ENCODE data around the gene BDKRB2.

The BDKRB2 gene

GRCh38 chr14:96203635-96204034 lies 1.0 kb upstream of the BDKRB2 start:
- POLR2A ChIA-PET: no interaction called here
- CTCF ChIA-PET: interaction anchor here (0.6 to 2.3 kb wide), 2 partner anchors 26 to 103 kb away, joined by 3 to 5 read pairs; no protein-coding TSS in a partner anchor
- TF ChIP-seq L3MBTL2 (conservative IDR thresholded peaks at IDR 0.05) (no peak), BHLHE40 (IDR thresholded peaks at IDR 0.05; ENCODE audit: borderline replicate concordance) (no peak), ZNF384 (IDR thresholded peaks at IDR 0.05) (no peak), CTBP1 (IDR thresholded peaks at IDR 0.05; ENCODE audit: borderline replicate concordance) (no peak), FOXK2 (IDR thresholded peaks at IDR 0.05) (no peak), HDGF (IDR thresholded peaks at IDR 0.05; ENCODE audit: borderline replicate concordance) (no peak), TARDBP (IDR thresholded peaks at IDR 0.05) (no peak), FOXA1 (IDR thresholded peaks at IDR 0.05) (no peak), SP1 (IDR thresholded peaks at IDR 0.05) (no peak)
- DNase-seq (ENCODE audit: extremely low spot score): no peak

GRCh38 chr14:96205059-96205977 lies 679 bp downstream of the BDKRB2 start:
- no peak for TF ChIP-seq ELF4 (IDR thresholded peaks at IDR 0.05)
- no peak for TF ChIP-seq FOXA1 (IDR thresholded peaks at IDR 0.05)
- TF ChIP-seq NFRKB (IDR thresholded peaks at IDR 0.05): no peak
- no peak for TF ChIP-seq BHLHE40 (IDR thresholded peaks at IDR 0.05; ENCODE audit: borderline replicate concordance)
- TF ChIP-seq ZNF384 (IDR thresholded peaks at IDR 0.05): no peak
- no peak for TF ChIP-seq ARNT (IDR thresholded peaks at IDR 0.05)
- no peak for TF ChIP-seq SUZ12 (IDR thresholded peaks at IDR 0.05)
- TF ChIP-seq LEF1 (IDR thresholded peaks at IDR 0.05; ENCODE audit: borderline replicate concordance): no peak
- TF ChIP-seq HDGF (IDR thresholded peaks at IDR 0.05; ENCODE audit: borderline replicate concordance): no peak
- no peak for TF ChIP-seq CTBP1 (IDR thresholded peaks at IDR 0.05; ENCODE audit: borderline replicate concordance)
- no peak for TF ChIP-seq TARDBP (IDR thresholded peaks at IDR 0.05)
- no peak for TF ChIP-seq SP1 (IDR thresholded peaks at IDR 0.05)
- no peak for TF ChIP-seq L3MBTL2 (conservative IDR thresholded peaks at IDR 0.05)
- no peak for TF ChIP-seq FOXM1 (IDR thresholded peaks at IDR 0.05; ENCODE audit: borderline replicate concordance)
- ChIA-PET POLR2A (interaction anchor here (0.9 to 1.5 kb wide), 2 partner anchors 11 to 16 kb away, joined by 3 read pairs; no protein-coding TSS in a partner anchor), CTCF (interaction anchor here (2.3 kb wide), 1 partner anchor 104 kb away, joined by 5 read pairs; no protein-coding TSS in a partner anchor)
- no peak for DNase-seq (ENCODE audit: extremely low spot score)

- TF ChIP-seq NFRKB (IDR thresholded peaks at IDR 0.05) (no peak), TARDBP (IDR thresholded peaks at IDR 0.05) (no peak), FOXA1 (IDR thresholded peaks at IDR 0.05) (no peak), L3MBTL2 (conservative IDR thresholded peaks at IDR 0.05) (no peak), ELF4 (IDR thresholded peaks at IDR 0.05) (no peak), BHLHE40 (IDR thresholded peaks at IDR 0.05; ENCODE audit: borderline replicate concordance) (no peak), PKNOX1 (IDR thresholded peaks at IDR 0.05) (no peak), SUZ12 (IDR thresholded peaks at IDR 0.05) (no peak), ZNF384 (IDR thresholded peaks at IDR 0.05) (no peak), SP1 (IDR thresholded peaks at IDR 0.05) (no peak), FOXK2 (IDR thresholded peaks at IDR 0.05) (no peak)
- POLR2A ChIA-PET: no interaction called here
- CTCF ChIA-PET: no interaction called here
- no peak for DNase-seq (ENCODE audit: extremely low spot score)
Measured at GRCh38 chr14:96205978-96206360, 1.3 kb downstream of the BDKRB2 start.

- TF ChIP-seq PKNOX1 (IDR thresholded peaks at IDR 0.05) (0 out of 2 replicates have a peak, but pooled peaks have one; percentile 11), ELF4 (IDR thresholded peaks at IDR 0.05) (peak; percentile 96), NFRKB (IDR thresholded peaks at IDR 0.05) (no peak)
- DNase-seq (ENCODE audit: extremely low spot score): no peak
- ChIA-PET POLR2A (no interaction called here), CTCF (no interaction called here)
Measured at GRCh38 chr14:96206461-96206860, 1.8 kb downstream of the BDKRB2 start.

- no peak for DNase-seq (ENCODE audit: extremely low spot score)
- TF ChIP-seq CTBP1 (IDR thresholded peaks at IDR 0.05; ENCODE audit: borderline replicate concordance) (no peak), L3MBTL2 (conservative IDR thresholded peaks at IDR 0.05) (no peak), ZNF384 (IDR thresholded peaks at IDR 0.05) (no peak), SP1 (IDR thresholded peaks at IDR 0.05) (no peak), FOXK2 (IDR thresholded peaks at IDR 0.05) (no peak), BHLHE40 (IDR thresholded peaks at IDR 0.05; ENCODE audit: borderline replicate concordance) (no peak), ELF4 (IDR thresholded peaks at IDR 0.05) (no peak), PKNOX1 (IDR thresholded peaks at IDR 0.05) (no peak), TARDBP (IDR thresholded peaks at IDR 0.05) (no peak), HDGF (IDR thresholded peaks at IDR 0.05; ENCODE audit: borderline replicate concordance) (no peak), FOXA1 (IDR thresholded peaks at IDR 0.05) (no peak), SUZ12 (IDR thresholded peaks at IDR 0.05) (no peak), LEF1 (IDR thresholded peaks at IDR 0.05; ENCODE audit: borderline replicate concordance) (no peak), NFRKB (IDR thresholded peaks at IDR 0.05) (no peak), ARNT (IDR thresholded peaks at IDR 0.05) (no peak), FOXM1 (IDR thresholded peaks at IDR 0.05; ENCODE audit: borderline replicate concordance) (no peak)
- ChIA-PET POLR2A (no interaction called here), CTCF (no interaction called here)
Measured at GRCh38 chr14:96207686-96208085, 3.0 kb downstream of the BDKRB2 start.

GRCh38 chr14:96208739-96209138 lies 4.1 kb downstream of the BDKRB2 start:
- TF ChIP-seq CTBP1 (IDR thresholded peaks at IDR 0.05; ENCODE audit: borderline replicate concordance) (no peak), FOXM1 (IDR thresholded peaks at IDR 0.05; ENCODE audit: borderline replicate concordance) (no peak), FOXK2 (IDR thresholded peaks at IDR 0.05) (no peak), HDGF (IDR thresholded peaks at IDR 0.05; ENCODE audit: borderline replicate concordance) (no peak), ZNF384 (IDR thresholded peaks at IDR 0.05) (no peak), ARNT (IDR thresholded peaks at IDR 0.05) (no peak), LEF1 (IDR thresholded peaks at IDR 0.05; ENCODE audit: borderline replicate concordance) (no peak), TARDBP (IDR thresholded peaks at IDR 0.05) (no peak), SUZ12 (IDR thresholded peaks at IDR 0.05) (no peak), FOXA1 (IDR thresholded peaks at IDR 0.05) (no peak), BHLHE40 (IDR thresholded peaks at IDR 0.05; ENCODE audit: borderline replicate concordance) (no peak), SP1 (IDR thresholded peaks at IDR 0.05) (no peak), ELF4 (IDR thresholded peaks at IDR 0.05) (no peak), L3MBTL2 (conservative IDR thresholded peaks at IDR 0.05) (no peak), NFRKB (IDR thresholded peaks at IDR 0.05) (no peak), PKNOX1 (IDR thresholded peaks at IDR 0.05) (no peak)
- ChIA-PET CTCF (no interaction called here), POLR2A (no interaction called here)
- no peak for DNase-seq (ENCODE audit: extremely low spot score)

Data from HEK293T (cell line).